ENCODE measurements around the gene OS9. TPM values are rescaled to one million over a fixed set of nuclear protein-coding genes. Genes with fewer than 3 reads are reported as not detected.

OS9 gene
- total and polyA plus RNA-seq, 2 of the 4 experiments (the other 2 are of a cell fraction) = 159 to 272 TPM

DNA sequence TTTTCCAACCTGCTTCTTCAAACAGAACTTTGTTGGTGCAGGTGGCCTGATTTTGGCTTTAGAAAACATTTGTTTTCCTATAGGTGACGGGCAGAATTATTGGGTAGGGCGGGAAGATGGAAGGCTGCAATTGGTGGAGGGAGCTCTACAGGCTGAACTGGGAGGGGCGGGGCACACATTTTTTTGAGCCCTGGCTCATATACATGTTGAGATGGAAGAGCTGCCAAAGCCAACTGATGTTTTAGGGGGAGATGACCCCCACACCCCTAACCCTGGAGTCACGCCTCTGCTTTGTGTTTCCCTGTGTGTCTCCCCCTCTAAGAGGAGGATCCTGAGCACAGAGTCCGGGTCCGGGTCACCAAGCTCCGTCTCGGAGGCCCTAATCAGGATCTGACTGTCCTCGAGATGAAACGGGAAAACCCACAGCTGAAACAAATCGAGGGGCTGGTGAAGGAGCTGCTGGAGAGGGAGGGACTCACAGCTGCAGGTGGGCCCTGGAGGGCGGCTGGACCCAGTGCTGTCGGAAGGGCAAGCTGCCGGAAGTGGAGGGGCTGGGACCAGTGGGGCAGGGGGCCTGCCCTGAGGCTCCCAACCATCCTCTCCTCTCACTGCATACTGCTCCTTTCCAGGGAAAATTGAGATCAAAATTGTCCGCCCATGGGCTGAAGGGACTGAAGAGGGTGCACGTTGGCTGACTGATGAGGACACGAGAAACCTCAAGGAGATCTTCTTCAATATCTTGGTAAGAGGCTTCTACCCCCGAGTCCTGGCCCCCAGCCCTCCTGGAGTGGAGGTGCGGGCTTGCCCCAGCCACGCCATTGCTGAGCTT is 26.1 kb downstream of the OS9 start:
- intact Hi-C loops (cut with micrococcal nuclease) (no loop called here), dilution Hi-C loops (cut with HindIII; ENCODE audit: low sequenced_read_pairs, unreplicated experiment) (no loop called here), in situ Hi-C loops (cut with MboI; ENCODE audit: low sequenced_read_pairs) (no loop called here)
- H2BK120ac ChIP-seq (ENCODE audit: low read depth, low read length) = no peak overlapping the region
- H3K4me1 ChIP-seq (ENCODE audit: control insufficient read depth, insufficient read depth, low read length) = no peaks in the 10 kb centered on the region
- peaks cover 3% of the 10 kb centered on the region; the same call in 1 of the 2 replicates for H3K9me1 ChIP-seq (ENCODE audit: insufficient read depth, low read length)
- H3K4me3 ChIP-seq (ENCODE audit: insufficient read depth, low read depth, low read length) = no peak overlapping the region
- no TSS peak for BruUV-seq (replicated peaks)
- H3K27ac ChIP-seq (ENCODE audit: insufficient read depth, low read length) = no peak overlapping the region
- no peak overlapping the region for H3K14ac ChIP-seq (replicated peaks; ENCODE audit: low read depth, low read length)
- H3K4me2 ChIP-seq (ENCODE audit: low read depth, low read length) = no peak overlapping the region
- WGBS, 2 experiments (ENCODE audit: extremely low coverage in 2 of 2, insufficient read length in 1 of 2) = 94% methylated on average over 5 of the region's 20 CpGs; no CpG with 5 or more reads in 1 of the 2 experiments
- H4K5ac ChIP-seq (ENCODE audit: low read depth, low read length) = no peak overlapping the region
- H3K9ac ChIP-seq (ENCODE audit: low read depth, low read length) = no peak overlapping the region
- peak overlapping the region; percentile 23 for H2AK9ac ChIP-seq (replicated peaks; ENCODE audit: low read depth, low read length, poor library complexity)
- H2AK5ac ChIP-seq (ENCODE audit: low read depth, low read length) = no peak overlapping the region
- H2BK5ac ChIP-seq (ENCODE audit: low read depth, low read length, poor library complexity, severe bottlenecking) = no peak overlapping the region
- ATAC-seq (ENCODE audit: low read depth) = no peak
- DNase-seq = no peak
- H3K79me1 ChIP-seq (ENCODE audit: low read depth in 1 of 2, low read length in 2 of 2) = no peaks in the 10 kb centered on the region
- H3K36me3 ChIP-seq (ENCODE audit: control insufficient read depth, insufficient read depth, low read length) = peaks cover 49% of the 10 kb centered on the region
- no peak overlapping the region for H3K18ac ChIP-seq (ENCODE audit: low read depth, low read length)
- H3K56ac ChIP-seq (ENCODE audit: extremely low read depth, insufficient read depth, low read length) = no peak overlapping the region
- ChIA-PET POLR2A (ENCODE audit: unreplicated experiment) (no interaction called here), CTCF (no interaction called here)
- no peak overlapping the region for H3K4ac ChIP-seq (ENCODE audit: low read depth, low read length)
- no peak overlapping the region for H2AFZ ChIP-seq (replicated peaks; ENCODE audit: low read length, poor library complexity)
- H3K27me3 ChIP-seq (ENCODE audit: control insufficient read depth, insufficient read depth, low read length) = no peaks in the 10 kb centered on the region; the same call in 1 of the 2 replicates
- H3K23ac ChIP-seq (ENCODE audit: low read depth, low read length) = no peak overlapping the region
- no peak overlapping the region for H4K91ac ChIP-seq (ENCODE audit: insufficient read depth, low read depth, low read length)
- no peak overlapping the region for H2BK15ac ChIP-seq (ENCODE audit: low read depth, low read length)
- H4K8ac ChIP-seq (ENCODE audit: low read depth in 2 of 2, low read length in 2 of 2) = no peak overlapping the region
- no peak overlapping the region for H2BK20ac ChIP-seq (ENCODE audit: low read depth, low read length)
- no peaks in the 10 kb centered on the region for H3K9me3 ChIP-seq (ENCODE audit: control insufficient read depth, insufficient read depth, low read length)
- H4K20me1 ChIP-seq (ENCODE audit: insufficient read depth, low read length) = no peaks in the 10 kb centered on the region
- TF ChIP-seq BHLHE40 (IDR thresholded peaks at IDR 0.05; ENCODE audit: low read depth, low read length) (no peak), RAD21 (IDR thresholded peaks at IDR 0.05; ENCODE audit: low read length) (no peak), MAFK (IDR thresholded peaks at IDR 0.05; ENCODE audit: low read depth, low read length) (no peak), RCOR1 (IDR thresholded peaks at IDR 0.05; ENCODE audit: insufficient replicate concordance, low read length) (no peak), SMC3 (IDR thresholded peaks at IDR 0.05; ENCODE audit: low read depth, low read length) (no peak), RFX5 (IDR thresholded peaks at IDR 0.05; ENCODE audit: low read depth, low read length) (no peak), MXI1 (IDR thresholded peaks at IDR 0.05; ENCODE audit: borderline replicate concordance, low read depth, low read length) (no peak), NFE2L2 (IDR thresholded peaks at IDR 0.05; ENCODE audit: low read depth, low read length) (no peak), FOS (IDR thresholded peaks at IDR 0.05; ENCODE audit: low read depth, low read length) (no peak), CEBPB (IDR thresholded peaks at IDR 0.05; ENCODE audit: low read depth, low read length) (no peak), MAZ (IDR thresholded peaks at IDR 0.05; ENCODE audit: borderline replicate concordance, low read depth, low read length) (no peak), CHD1 (IDR thresholded peaks at IDR 0.05; ENCODE audit: low read depth, low read length) (no peak)
- TF ChIP-seq, protein P1, sequence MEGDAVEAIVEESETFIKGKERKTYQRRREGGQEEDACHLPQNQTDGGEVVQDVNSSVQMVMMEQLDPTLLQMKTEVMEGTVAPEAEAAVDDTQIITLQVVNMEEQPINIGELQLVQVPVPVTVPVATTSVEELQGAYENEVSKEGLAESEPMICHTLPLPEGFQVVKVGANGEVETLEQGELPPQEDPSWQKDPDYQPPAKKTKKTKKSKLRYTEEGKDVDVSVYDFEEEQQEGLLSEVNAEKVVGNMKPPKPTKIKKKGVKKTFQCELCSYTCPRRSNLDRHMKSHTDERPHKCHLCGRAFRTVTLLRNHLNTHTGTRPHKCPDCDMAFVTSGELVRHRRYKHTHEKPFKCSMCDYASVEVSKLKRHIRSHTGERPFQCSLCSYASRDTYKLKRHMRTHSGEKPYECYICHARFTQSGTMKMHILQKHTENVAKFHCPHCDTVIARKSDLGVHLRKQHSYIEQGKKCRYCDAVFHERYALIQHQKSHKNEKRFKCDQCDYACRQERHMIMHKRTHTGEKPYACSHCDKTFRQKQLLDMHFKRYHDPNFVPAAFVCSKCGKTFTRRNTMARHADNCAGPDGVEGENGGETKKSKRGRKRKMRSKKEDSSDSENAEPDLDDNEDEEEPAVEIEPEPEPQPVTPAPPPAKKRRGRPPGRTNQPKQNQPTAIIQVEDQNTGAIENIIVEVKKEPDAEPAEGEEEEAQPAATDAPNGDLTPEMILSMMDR (conservative IDR thresholded peaks at IDR 0.05; ENCODE audit: low read depth, low read length) = no peak
- TF ChIP-seq, protein P2, sequence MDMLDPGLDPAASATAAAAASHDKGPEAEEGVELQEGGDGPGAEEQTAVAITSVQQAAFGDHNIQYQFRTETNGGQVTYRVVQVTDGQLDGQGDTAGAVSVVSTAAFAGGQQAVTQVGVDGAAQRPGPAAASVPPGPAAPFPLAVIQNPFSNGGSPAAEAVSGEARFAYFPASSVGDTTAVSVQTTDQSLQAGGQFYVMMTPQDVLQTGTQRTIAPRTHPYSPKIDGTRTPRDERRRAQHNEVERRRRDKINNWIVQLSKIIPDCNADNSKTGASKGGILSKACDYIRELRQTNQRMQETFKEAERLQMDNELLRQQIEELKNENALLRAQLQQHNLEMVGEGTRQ (IDR thresholded peaks at IDR 0.05; ENCODE audit: low read depth, low read length) = no peak
- TF ChIP-seq, protein P3, sequence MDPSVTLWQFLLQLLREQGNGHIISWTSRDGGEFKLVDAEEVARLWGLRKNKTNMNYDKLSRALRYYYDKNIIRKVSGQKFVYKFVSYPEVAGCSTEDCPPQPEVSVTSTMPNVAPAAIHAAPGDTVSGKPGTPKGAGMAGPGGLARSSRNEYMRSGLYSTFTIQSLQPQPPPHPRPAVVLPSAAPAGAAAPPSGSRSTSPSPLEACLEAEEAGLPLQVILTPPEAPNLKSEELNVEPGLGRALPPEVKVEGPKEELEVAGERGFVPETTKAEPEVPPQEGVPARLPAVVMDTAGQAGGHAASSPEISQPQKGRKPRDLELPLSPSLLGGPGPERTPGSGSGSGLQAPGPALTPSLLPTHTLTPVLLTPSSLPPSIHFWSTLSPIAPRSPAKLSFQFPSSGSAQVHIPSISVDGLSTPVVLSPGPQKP (IDR thresholded peaks at IDR 0.05; ENCODE audit: borderline replicate concordance, low read depth, low read length) = no peak

Data from IMR-90 (cell line).